OCI-LY3 (cell line): ENCODE results near the gene IMMP2L.
"Not testable (repeated sequence)": the region's sequence is repeated elsewhere in the genome, so short reads cannot be mapped to it uniquely, and the experiment has no call there.

Experiments used
- EZH2phosphoT487 ChIP-seq: fragments of 200-600 bp; shearing (Covaris generic); IDR thresholded peaks from 2 replicates; pipeline ENCODE4 v1.6.1; 2018; ENCODE audit warnings: antibody characterized with exemption, mixed run types, low read depth
- TF ChIP-seq, protein P1 (sequence below): fragments of 200-600, 300-600 bp; sonication (generic); IDR thresholded peaks from 2 replicates; pipeline ENCODE4 v1.5.1; 2014; ENCODE audit warnings: antibody characterized with exemption, low read length, low read depth

DNA sequence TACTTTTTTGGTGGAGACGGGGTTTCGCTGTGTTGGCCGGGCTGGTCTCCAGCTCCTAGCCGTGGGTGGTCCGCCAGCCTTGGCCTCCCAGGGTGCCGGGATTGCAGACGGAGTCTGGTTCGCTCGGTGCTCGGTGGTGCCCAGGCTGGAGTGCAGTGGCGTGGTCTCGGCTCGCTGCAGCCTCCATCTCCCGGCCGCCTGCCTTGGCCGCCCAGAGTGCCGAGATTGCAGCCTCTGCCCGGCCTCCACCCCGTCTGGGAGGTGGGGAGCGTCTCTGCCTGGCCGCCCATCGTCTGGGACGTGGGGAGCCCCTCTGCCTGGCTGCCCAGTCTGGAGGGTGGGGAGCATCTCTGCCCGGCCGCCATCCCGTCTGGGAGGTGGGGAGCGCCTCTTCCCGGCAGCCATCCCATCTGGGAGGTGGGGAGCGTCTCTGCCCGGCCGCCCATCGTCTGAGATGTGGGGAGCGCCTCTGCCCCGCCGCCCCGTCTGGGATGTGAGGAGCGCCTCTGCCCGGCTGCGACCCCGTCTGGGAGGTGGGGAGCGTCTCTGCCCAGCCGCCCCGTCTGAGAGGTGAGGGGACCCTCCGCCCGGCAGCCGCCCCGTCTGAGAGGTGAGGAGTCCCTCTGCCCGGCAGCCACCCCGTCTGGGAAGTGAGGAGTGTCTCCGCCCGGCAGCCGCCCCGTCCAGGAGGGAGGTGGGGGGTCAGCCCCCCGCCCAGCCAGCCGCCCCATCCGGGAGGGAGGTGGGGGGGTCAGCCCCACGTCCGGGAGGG, 47.4 kb upstream of the IMMP2L start:
- TF ChIP-seq, protein P1, sequence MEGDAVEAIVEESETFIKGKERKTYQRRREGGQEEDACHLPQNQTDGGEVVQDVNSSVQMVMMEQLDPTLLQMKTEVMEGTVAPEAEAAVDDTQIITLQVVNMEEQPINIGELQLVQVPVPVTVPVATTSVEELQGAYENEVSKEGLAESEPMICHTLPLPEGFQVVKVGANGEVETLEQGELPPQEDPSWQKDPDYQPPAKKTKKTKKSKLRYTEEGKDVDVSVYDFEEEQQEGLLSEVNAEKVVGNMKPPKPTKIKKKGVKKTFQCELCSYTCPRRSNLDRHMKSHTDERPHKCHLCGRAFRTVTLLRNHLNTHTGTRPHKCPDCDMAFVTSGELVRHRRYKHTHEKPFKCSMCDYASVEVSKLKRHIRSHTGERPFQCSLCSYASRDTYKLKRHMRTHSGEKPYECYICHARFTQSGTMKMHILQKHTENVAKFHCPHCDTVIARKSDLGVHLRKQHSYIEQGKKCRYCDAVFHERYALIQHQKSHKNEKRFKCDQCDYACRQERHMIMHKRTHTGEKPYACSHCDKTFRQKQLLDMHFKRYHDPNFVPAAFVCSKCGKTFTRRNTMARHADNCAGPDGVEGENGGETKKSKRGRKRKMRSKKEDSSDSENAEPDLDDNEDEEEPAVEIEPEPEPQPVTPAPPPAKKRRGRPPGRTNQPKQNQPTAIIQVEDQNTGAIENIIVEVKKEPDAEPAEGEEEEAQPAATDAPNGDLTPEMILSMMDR = not testable (repeated sequence)
- TF ChIP-seq EZH2phosphoT487 = not testable (repeated sequence)
